Urinary bladder (tissue), 4 donors: Measurements from ENCODE around the gene FMNL1. TPM values are rescaled to one million over a fixed set of nuclear protein-coding genes. Genes with fewer than 3 reads are reported as not detected.

Source experiments
- DNase-seq: peaks from one replicate; pipeline ENCODE4 v3.0.0-alpha.2; 2015; ENCODE audit errors: extremely low spot score
- H3K27ac ChIP-seq: one replicate; pipeline ENCODE4 v1.5.1; 2013; ENCODE audit warnings: low read depth, mild to moderate bottlenecking, moderate library complexity
- H3K36me3 ChIP-seq: one replicate; pipeline ENCODE4 v1.6.1; 2013; ENCODE audit warnings: mild to moderate bottlenecking, moderate library complexity; ENCODE audit not compliant: insufficient read depth
- H3K4me1 ChIP-seq: one replicate; pipeline ENCODE4 v1.6.1; 2013; ENCODE audit warnings: mild to moderate bottlenecking, moderate library complexity; ENCODE audit not compliant: insufficient read depth
- H3K4me3 ChIP-seq: one replicate; pipeline ENCODE4 v1.5.1; 2013; ENCODE audit warnings: low read depth, low read length
- WGBS: extraction: QIAGEN DNeasy Blood & Tissue Kit; methylation state at CpG from one replicate; pipeline ENCODE4 v1.1.7; 2013; 5-methylcytosine and 5-hydroxymethylcytosine counted together
- polyA plus RNA-seq: library from polyadenylated mRNA; stranded (reverse); fragments of 200-250 nt; gene quantifications from one replicate; pipeline ENCODE4 v1.2.3, GENCODE V29; 2013
- total RNA-seq: library from RNA; depleted of rRNA; stranded (reverse); fragments of >200 nt; gene quantifications from one replicate; pipeline ENCODE4 v1.2.3, GENCODE V29; 2014
- donor health status: healthy with polysubstance abuse.
- donor health status: healthy.

Gene FMNL1
- total and polyA plus RNA-seq, 2 donors, result 3.1 to 10.8 TPM

- Histone ChIP-seq H3K36me3 (no peaks in the 10 kb centered on the region), H3K27ac (no peak overlapping the region), H3K4me3 (no peak overlapping the region), H3K4me1 (peaks cover 4% of the 10 kb centered on the region)
- whole genome bisulfite sequencing, result 52% methylated on average over 5 of the region's 5 CpGs
- no peak for DNase-seq
These were observed 69.6 kb downstream of the FMNL1 start for GRCh38 chr17:45291171-45291805.

GRCh38 chr17:45292696-45293412 is 71.2 kb downstream of the FMNL1 start:
- peaks cover 7% of the 10 kb centered on the region for H3K4me1 ChIP-seq
- H3K27ac ChIP-seq, result no peak overlapping the region
- no peak overlapping the region for H3K4me3 ChIP-seq
- no peak for DNase-seq
- WGBS, result 69% methylated on average over 12 of the region's 12 CpGs
- H3K36me3 ChIP-seq, result no peaks in the 10 kb centered on the region

- 31% methylated on average over 10 of the region's 10 CpGs for WGBS
- H3K4me3 ChIP-seq, result no peak overlapping the region
These were observed 71.9 kb downstream of the FMNL1 start for GRCh38 chr17:45293413-45294211.

GRCh38 chr17:45294506-45294905 is 72.8 kb downstream of the FMNL1 start:
- 22% methylated on average over 3 of the region's 3 CpGs for WGBS
- peak overlapping the region; percentile 12 for H3K27ac ChIP-seq
- no peak for DNase-seq
- H3K4me1 ChIP-seq, result peaks cover 7% of the 10 kb centered on the region
- H3K4me3 ChIP-seq, result no peak overlapping the region
- no peaks in the 10 kb centered on the region for H3K36me3 ChIP-seq

More at GRCh38 chr17:45293413-45294211, 71.9 kb downstream of the FMNL1 start:
- DNase-seq, result no peak
- Histone ChIP-seq H3K27ac (no peak overlapping the region), H3K4me1 (peaks cover 7% of the 10 kb centered on the region), H3K36me3 (no peaks in the 10 kb centered on the region)

GRCh38 chr17:45296003-45296832 is 74.5 kb downstream of the FMNL1 start:
- no peak overlapping the region for H3K4me3 ChIP-seq
- H3K27ac ChIP-seq, result no peak overlapping the region
- H3K36me3 ChIP-seq, result no peaks in the 10 kb centered on the region
- peaks cover 7% of the 10 kb centered on the region for H3K4me1 ChIP-seq
- DNase-seq, result no peak
- 82% methylated on average over 7 of the region's 7 CpGs for WGBS

- no peaks in the 10 kb centered on the region for H3K36me3 ChIP-seq
- no peak overlapping the region for H3K27ac ChIP-seq
- no peak overlapping the region for H3K4me3 ChIP-seq
- 26% methylated on average over 1 of the region's 1 CpG for WGBS
- peaks cover 7% of the 10 kb centered on the region for H3K4me1 ChIP-seq
- no peak for DNase-seq
These were observed 75.1 kb downstream of the FMNL1 start for GRCh38 chr17:45296833-45297124.

Other genes starting within 250 kb of the FMNL1 start
- 26.5 TPM for gene DCAKD, start 170.3 kb upstream of the FMNL1 start, total RNA-seq
- 39.4 TPM for gene DCAKD, start 170.3 kb upstream of the FMNL1 start, polyA plus RNA-seq
- gene NMT1, start 160.6 kb upstream of the FMNL1 start, total RNA-seq, result 31.4 TPM
- 50.1 TPM for gene NMT1, start 160.6 kb upstream of the FMNL1 start, polyA plus RNA-seq
- gene PLCD3, start 89.4 kb upstream of the FMNL1 start, total RNA-seq, result 18.1 TPM
- gene PLCD3, start 89.4 kb upstream of the FMNL1 start, polyA plus RNA-seq, result 84.1 TPM
- gene ACBD4, start 86.2 kb upstream of the FMNL1 start, total RNA-seq, result 4.5 TPM
- 18.2 TPM for gene ACBD4, start 86.2 kb upstream of the FMNL1 start, polyA plus RNA-seq
- gene HEXIM1, start 73.4 kb upstream of the FMNL1 start, total RNA-seq, result 19.2 TPM
- 22.0 TPM for gene HEXIM1, start 73.4 kb upstream of the FMNL1 start, polyA plus RNA-seq
- gene HEXIM2, start 60.0 kb upstream of the FMNL1 start, total RNA-seq, result 2.0 TPM
- 7.9 TPM for gene HEXIM2, start 60.0 kb upstream of the FMNL1 start, polyA plus RNA-seq
- not detected for gene SPATA32, start 40.2 kb downstream of the FMNL1 start, total RNA-seq
- gene SPATA32, start 40.2 kb downstream of the FMNL1 start, polyA plus RNA-seq, result not detected
- gene MAP3K14, start 95.1 kb downstream of the FMNL1 start, total RNA-seq, result 2.9 TPM
- 15.6 TPM for gene MAP3K14, start 95.1 kb downstream of the FMNL1 start, polyA plus RNA-seq
- gene ARHGAP27, start 211.0 kb downstream of the FMNL1 start, total RNA-seq, result 12.9 TPM
- 21.8 TPM for gene ARHGAP27, start 211.0 kb downstream of the FMNL1 start, polyA plus RNA-seq